Measurements from ENCODE around the gene LPCAT2.

DNA sequence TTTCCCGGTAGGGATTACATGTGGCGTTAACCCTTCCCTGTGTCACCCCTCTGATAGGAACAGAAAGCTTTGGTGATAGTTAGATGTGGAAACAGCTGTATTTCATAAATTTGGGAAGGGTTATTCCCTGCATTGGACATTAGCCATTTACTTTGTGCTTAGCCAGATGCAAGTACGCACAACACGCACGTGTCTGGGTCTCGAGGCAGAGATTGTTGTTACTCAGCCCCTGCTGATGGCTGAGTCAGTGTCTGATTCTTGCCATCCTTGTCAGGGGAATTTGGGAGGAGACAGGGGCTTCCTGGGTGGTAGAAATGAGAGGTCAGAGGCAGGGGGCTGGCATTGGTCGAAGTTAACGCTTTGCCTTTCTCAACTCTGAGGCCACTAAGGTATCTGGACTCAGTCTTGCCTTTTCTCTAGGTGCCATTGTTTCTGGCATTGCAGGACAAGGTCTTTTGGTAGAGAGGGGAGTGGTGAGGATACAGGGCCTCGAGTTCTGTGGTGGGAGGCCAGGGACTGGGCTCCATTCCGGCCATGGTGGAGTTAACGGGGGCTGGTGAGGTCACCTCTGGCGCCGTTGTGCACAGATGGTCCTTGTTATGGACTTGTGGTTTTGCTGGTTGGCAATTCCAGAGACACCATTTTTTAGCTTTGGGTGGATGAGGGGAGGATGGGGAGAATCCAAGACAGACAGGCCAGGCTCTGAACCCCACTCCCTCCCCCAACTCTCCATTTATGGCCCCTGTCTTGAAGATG, 21.6 kb upstream of the LPCAT2 start:
- TF ChIP-seq, protein P1, sequence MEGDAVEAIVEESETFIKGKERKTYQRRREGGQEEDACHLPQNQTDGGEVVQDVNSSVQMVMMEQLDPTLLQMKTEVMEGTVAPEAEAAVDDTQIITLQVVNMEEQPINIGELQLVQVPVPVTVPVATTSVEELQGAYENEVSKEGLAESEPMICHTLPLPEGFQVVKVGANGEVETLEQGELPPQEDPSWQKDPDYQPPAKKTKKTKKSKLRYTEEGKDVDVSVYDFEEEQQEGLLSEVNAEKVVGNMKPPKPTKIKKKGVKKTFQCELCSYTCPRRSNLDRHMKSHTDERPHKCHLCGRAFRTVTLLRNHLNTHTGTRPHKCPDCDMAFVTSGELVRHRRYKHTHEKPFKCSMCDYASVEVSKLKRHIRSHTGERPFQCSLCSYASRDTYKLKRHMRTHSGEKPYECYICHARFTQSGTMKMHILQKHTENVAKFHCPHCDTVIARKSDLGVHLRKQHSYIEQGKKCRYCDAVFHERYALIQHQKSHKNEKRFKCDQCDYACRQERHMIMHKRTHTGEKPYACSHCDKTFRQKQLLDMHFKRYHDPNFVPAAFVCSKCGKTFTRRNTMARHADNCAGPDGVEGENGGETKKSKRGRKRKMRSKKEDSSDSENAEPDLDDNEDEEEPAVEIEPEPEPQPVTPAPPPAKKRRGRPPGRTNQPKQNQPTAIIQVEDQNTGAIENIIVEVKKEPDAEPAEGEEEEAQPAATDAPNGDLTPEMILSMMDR (IDR thresholded peaks at IDR 0.05): no peak
- TF ChIP-seq POLR2A (IDR thresholded peaks at IDR 0.05): no peak
